HG03039 (cell line): ENCODE measurements around the gene RNF13.
"Not testable (repeated sequence)": the region's sequence is repeated elsewhere in the genome, so short reads cannot be mapped to it uniquely, and the experiment has no call there.

Experiments used
- ATAC-seq: cut with Tn5 transposase; IDR thresholded peaks from one replicate; pipeline ENCODE4 v1.9.1; 2021; ENCODE audit warnings: mild to moderate bottlenecking, moderate library complexity; ENCODE audit not compliant: unreplicated experiment

Gene RNF13

DNA sequence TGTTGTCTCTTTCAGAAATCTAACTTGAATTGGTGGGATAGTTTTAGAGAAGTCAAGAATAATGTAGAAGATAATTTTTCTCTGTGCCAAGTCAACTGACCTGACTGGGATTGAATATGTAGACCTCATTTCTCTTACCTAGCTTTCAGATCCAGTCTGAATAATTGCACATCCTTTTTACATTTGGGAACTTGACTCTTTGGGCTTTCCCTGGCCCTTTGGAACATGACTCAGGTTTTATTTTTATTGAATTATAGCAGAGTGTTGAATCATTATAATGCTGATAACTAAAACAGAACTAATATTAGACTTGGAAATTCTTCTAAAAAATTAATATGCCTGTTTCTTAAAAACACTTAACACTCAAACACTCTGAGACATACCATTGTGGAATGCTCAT is 81.2 kb downstream of the RNF13 start:
- ATAC-seq, result no peak

DNA sequence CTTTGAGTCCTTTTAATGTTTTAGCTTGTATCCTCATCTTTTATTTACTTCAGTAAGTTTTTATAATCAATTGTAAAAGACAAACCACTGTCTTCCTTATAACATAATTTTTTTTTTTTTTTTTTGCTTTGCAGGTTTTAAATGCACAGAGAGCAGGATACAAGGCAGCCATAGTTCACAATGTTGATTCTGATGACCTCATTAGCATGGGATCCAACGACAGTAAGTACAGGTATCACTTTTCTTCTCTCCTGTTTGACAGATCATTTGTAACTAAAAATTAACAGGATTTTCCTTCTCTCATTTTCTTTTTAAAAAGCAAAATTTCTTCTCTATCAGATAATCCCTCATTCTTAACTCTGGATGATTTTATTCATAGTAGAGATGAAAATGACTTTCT is 82.3 kb downstream of the RNF13 start:
- no peak for ATAC-seq

DNA sequence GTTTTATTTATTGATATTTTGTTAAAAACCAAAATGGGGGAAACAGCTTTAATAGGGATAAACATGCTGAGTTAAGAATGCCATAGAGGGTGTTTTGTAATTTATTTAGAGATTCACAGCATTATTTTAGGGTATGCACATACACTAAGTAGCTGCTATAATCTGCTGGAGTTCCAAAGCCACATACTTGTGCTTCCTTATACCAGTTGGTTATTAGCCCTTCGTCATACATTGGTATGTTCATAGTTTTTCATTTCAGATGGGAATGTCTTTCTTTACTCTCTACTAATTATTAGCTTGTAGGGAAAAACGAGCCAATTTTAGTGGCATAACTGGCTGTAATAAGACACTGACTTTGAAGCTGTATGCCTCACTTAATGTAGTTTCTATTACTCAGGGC is 82.8 kb downstream of the RNF13 start:
- no peak for ATAC-seq

DNA sequence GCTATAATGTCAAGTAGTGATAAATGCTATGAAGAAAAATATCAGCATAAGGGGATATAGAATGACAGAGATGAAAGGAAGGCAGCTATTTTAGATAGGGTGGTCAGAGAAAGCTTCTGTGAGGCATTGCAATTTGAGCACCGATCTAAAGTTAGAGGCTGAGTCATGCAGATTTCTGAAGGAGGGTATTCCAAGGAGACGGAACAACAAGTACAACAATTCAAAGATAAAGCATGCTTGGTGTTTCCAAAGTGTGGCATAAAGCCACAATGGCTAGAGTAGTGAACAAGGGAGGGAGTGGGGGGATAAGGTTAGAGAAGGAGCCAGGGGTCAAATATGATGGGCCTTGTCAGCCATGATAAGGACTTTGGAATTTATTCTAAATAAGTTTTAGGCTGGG is 85.8 kb downstream of the RNF13 start:
- ATAC-seq, result no peak

DNA sequence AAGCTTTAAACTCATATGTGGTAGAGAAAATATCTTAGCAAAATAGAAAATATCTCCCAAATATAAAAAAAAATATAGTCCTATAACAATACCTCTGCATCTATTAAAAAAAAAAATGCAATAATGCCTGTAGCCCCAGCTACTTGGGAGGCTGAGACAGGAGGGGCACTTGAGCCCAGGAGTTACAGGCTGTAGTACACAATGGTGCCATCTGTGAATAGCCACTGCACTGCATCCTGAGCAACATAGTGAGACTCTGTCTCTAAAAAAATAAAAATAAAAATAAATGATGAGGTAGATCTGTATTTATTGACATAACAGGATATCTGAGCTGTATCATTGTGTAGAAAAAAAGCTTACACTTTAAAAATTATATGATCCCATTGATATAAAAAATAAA is 87.3 kb downstream of the RNF13 start:
- no peak for ATAC-seq

DNA sequence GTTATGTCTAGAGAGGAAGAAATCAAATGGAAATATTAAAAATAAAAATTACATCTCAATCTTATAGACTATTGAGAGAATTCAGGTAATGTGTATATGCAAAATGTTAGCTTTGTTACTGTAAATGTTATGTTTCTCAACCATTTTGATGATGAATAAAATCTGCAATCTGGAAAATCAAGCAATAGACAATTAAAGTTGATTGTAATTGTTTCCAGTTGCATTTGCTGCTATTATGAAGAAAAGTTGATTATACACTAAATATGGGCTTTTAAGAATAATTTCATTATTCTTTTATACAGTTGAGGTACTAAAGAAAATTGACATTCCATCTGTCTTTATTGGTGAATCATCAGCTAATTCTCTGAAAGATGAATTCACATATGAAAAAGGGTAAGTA is 88.8 kb downstream of the RNF13 start:
- no peak for ATAC-seq

DNA sequence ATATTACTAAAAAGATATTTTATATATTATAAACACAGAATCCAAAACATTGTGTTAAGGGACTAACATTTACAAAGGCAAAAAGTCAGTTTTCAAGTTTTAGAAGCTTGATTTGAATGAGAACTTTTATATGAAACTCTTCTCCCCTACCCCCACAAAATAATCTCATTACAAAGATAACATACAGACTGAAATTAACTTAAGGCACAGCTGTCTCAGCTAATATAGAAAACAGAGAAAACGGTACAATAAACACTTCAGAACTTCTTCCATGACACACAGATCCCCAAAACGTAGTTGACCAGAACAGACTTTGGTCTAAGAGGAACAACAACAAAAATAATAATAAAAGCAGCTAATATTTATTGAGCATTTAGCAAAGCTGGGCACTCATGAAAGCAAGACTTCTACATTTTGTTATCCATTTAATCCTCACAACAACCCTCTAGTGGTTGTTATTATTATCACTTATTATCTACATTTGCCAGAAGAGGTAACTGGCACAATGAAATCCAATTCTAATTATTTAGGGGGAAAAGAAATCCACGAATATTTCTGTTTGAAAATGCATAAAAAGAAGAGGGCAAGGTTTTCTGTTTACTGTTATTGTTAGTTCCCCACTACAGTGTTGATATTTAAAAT is 89.6 kb downstream of the RNF13 start:
- no peak for ATAC-seq

DNA sequence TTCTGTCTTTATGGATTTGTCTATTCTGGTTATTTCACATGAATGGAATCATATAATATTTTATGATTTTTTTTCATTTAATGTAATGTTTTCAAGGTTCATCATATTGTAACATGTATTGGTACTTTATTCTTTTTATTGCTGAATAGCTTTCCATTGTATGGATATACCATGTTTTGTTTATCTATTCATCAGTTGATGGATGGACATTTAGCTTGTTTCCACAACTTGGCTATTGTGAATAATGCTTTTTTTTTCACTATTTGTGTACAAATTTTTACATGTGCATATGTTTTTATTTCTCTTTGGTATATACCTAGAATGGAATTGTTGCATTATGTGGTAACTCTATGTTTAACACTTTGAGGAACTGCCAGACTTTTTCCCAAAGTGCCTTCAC is 93.0 kb downstream of the RNF13 start:
- ATAC-seq, result no peak

DNA sequence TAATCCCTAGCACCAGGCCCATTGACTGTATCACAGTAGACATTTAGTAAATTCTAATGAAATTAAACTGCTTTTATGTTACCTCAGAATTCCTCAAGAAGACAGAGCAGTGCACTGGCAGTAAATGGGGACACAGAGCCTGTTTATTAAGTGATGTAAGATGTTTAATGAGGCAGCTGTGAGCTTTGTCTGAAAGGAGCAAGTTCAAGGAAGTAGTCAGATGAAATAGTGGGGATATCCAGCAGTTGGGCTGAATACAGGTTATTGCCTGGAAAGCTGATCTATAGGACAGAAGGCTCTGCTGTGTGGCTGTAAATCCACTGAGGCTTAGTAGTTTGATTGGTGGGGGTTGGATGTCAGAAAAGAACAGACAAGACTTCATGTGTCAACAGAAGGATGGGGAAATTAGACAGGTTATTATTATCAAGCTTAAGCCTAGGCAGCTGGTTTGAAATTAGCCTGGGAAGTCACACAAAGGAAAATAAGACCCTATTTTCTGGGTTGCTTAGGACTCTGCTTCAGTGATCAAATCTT is 95.5 kb downstream of the RNF13 start:
- ATAC-seq, result no peak

DNA sequence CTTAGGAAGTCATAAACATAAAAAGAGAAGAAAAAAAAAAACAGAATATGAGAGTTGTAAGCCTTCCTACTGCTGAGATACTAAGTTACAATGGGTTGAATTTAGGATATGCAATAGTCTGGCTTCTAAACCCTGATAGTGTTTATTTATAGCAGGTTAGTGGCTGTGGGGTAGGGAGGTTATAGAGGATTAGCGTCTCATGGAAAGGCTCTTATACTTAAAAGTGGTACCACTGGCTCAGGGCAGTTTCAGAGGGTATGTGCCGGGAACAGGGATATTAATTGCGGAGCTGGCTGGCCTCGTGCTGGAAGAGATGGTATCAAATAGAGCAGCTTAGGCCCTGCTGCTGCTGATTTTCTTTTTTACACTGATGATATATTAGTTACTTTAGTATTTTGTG is 96.9 kb downstream of the RNF13 start:
- ATAC-seq, result no peak

DNA sequence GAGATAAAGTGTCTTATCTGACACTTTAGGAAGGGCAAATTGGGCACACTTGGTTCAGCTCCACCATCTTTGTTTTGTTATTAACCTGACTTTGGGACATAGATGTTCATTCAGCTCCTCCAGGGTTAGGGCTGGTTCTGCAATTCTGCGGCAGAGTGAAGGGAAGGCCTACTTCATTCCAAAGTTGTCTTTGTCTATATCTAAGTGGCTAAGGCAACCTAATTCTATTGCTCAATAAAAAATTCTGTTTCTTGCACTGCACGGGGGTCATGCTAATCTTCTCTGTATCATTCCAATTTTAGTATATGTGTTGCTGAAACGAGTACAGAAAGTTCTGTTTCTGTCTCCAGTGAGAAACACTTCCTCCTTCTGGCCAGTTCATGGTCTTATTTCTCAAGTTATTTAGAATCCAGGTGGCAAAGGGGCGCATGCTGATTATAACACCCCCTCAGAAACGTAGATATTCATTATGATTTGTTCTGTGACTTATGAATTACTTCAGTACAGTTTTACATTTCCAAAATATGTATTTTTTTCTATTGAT is 104.2 kb downstream of the RNF13 start:
- no peak for ATAC-seq

DNA sequence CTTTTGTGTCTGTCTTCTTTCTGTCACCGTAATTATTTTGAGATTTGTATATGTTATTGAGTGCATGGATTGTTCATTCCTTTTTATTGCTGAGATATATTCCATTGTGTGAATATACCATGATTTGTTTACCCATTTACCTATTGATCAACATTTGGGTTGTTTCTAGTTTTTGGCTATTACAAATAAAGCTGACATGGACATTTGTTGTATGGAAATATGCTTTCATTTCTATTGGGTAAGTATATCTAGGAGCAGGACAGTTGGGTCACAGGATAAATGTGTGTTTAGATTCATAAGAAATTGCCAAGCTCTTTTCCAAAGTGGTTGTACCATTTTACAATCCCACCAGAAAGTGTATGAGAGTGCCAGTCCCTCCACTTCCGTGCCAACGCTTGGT is 106.5 kb downstream of the RNF13 start:
- no peak for ATAC-seq

DNA sequence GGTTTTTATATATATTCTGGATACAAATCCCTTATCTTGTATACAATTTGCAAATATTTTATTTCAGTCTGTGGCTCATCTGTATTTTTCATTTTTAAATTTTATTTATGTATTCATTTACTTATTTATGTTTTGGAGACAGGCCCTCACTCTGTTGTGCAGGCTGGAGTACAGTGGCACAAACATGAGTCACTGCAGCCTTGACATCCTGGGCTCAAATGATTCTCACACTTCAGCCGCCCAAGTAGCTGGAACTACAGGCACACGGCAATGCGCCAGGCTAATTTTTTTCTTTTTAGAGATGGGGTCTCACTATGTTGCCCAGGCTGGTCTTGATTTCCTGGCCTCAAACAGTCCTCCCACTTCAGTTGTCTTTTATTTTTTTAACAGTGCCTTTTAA is 107.1 kb downstream of the RNF13 start:
- no peak for ATAC-seq

DNA sequence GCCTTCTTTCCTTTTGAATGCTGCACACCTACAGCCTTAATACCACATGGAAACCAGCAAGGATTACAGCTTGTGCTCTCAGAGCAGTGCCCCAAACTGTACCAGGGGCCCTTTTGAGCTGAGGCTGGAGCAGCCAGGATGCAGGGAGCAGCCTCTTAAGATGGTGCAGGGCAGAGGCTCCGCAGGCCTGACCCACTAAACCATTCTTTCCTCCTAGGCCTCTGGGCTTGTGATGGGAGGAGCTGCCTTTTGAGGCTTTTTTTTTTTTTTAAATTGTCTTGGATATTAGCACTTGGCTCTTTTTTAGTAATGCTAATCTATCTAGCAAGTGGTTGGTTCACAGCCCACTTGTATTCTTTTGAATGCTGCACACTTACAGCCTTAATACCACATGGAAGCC is 120.0 kb downstream of the RNF13 start:
- no peak for ATAC-seq

DNA sequence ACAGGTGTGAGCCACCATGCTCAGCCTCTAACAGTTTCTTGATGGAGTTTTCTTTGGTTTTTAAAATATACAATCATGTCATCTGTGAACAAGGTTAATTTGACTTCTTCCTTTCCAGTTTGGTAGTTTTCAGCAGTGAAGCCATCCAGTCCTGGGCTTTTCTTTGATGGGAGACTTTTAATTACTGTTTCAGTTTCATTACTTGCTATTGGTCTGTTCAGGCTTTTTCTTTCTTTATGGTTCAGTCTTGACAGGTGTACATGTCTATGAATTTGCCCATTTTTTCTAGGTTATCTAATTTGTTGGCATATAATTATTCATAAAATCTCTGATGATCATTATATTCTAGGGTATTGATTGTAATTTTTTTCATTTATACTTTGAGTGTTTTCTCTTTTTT is 120.8 kb downstream of the RNF13 start:
- ATAC-seq, result no peak

DNA sequence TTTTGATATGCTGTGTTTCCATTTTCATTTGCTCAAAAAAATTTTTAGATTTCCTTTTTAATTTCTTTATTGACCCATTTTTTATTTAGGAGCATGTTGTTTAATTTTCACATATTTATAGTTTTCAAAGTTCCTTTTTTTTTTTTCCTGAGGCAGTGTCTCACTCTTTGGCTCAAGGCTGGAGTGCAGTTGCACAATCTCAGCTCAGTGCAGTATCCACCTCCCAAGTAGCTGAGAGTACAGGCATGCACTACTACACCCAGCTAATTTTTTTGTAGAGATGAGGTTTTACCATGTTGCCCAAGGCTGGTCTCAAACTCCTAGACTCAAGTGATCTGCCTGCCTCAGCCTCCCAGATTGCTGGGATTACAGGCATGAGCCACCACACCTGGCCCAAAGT is 121.5 kb downstream of the RNF13 start:
- no peak for ATAC-seq

DNA sequence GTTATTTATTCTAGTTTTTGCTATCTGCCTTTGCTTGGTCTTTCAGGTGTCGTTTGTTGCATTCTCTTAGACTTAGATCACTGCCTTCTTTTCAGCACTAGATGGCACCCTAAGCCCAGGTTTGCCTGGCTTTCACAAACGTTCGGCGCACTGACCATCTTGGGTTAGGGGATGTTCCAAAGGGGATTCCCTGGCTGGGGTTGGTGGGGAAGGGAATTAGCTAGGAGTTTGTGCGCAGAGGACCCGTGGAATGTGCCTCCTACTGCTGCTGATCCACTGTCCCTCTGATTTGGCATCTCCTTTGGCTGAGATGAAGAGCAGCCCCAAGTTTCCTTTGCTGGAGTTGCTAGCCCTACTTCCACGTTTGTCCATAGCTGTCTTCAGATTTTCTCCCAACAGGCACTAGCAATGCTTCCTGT is 123.8 kb downstream of the RNF13 start:
- ATAC-seq, result no peak

DNA sequence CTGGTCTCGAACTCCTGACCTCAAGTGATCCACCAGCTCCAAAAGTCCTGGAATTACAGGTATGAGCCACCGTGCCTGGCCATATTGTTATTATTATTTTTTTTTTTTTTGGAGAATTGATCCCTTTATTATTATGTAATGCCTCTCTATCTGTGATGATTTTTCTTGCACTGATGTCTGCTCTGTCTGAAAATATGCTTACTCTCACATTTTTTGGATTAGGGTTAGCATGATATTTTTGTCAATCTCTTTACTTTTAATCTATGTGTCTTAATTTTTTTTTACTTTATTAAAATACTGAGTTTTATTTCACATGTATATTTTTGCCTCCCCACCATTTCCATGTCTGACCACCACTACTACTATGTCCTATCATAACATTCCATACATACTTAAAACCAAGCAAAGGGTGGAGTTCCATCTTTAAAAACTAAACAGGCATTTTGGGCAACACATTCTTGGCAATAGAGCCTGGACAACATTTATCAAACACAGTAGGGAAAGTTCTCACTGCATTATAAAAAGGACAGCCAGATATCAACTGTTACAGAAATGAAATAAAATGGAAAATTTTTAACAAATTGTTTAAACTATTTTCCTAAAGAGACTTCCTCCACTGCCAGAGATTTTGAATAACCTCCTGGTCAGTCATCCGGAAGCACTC is 125.5 kb downstream of the RNF13 start:
- ATAC-seq, result not testable (repeated sequence)

DNA sequence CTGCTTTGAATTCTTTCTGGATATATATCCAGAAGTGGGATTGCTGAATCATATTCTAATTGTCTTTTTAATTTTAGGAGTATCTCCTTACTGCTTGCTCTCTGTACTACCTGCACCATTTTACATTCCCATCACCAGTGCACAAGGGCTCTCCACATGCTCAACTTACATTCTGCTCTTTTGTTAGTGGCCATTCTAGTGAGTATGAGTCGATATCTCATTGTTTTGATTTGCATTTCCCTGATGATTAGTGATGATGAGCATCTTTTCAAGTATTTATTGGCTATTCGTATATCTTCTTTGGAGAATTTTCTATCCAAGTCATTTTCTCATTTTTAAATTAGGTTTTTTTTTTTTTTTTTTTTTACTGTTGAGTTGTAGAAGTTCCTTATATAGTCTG is 128.2 kb downstream of the RNF13 start:
- no peak for ATAC-seq

DNA sequence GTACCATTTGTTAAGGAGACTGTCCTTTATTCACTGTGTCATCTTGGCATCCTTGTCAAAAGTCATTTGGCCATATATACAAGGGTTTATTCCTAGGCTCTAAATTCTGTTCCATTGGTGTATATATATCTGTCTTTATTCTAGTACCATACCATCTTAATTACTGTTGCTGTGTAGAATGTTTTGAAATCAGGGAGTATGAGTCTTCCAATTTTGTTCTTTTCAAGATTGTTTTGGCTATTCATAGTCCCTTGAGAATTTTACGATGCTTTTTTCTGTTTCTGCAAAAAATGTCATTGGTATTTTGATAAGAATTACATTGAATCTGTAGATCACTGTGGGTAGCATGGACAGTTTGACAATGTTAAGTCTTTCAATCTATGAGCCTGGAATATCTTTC is 128.9 kb downstream of the RNF13 start:
- no peak for ATAC-seq

DNA sequence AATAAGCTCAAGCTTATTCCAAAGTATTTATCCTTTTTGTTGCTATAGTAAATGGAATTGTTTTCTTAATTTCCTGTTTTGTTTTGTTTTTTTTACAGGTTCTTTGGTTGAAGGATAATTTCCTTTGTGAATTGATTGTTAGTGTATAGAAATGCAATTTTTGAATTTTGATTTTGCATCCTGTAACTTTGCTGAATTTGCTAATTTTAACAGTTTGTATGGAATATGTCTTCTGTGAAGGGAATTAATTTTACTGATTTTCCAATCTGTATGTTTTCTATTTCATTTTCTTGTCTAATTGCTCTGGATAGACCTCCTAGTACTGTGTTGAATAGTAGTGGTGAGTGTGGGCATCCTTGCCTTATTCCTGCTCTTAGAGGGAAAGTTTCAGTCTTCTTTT is 129.4 kb downstream of the RNF13 start:
- no peak for ATAC-seq

DNA sequence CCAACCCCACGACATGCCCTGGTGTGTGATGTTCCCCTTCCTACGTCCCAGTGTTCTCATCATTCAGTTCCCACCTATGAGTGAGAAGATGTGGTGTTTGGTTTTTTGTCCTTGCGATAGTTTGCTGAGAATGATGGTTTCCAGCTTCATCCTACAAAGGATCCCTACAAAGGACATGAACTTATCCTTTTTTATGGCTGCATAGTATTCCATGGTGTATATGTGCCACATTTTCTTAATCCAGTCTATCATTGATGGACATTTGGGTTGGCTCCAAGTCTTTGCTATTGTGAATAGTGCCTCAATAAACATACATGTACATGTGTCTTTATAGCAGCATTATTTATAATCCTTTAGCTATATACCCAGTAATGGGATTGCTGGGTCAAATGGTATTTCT is 131.0 kb downstream of the RNF13 start:
- ATAC-seq, result not testable (repeated sequence)
